Colonic mucosa (tissue), 4 donors: ENCODE data around the gene LTBP2. TPM values are rescaled to one million over a fixed set of nuclear protein-coding genes. Genes with fewer than 3 reads are reported as not detected.

Source experiments
- DNase-seq: peaks from one replicate; pipeline ENCODE4 v3.0.0-alpha.2; 2020
- H3K27ac ChIP-seq: fragments of 200-600 bp; one replicate; pipeline ENCODE4 v1.8.0; 2021
- H3K27me3 ChIP-seq: fragments of 200-600 bp; one replicate; pipeline ENCODE4 v1.8.0; 2021
- H3K36me3 ChIP-seq: fragments of 200-600 bp; one replicate; pipeline ENCODE4 v1.8.0; 2021
- H3K4me1 ChIP-seq: fragments of 200-600 bp; one replicate; pipeline ENCODE4 v1.8.0; 2021; ENCODE audit warnings: mild to moderate bottlenecking
- H3K4me3 ChIP-seq: fragments of 200-600 bp; one replicate; pipeline ENCODE4 v1.8.0; 2021
- H3K9ac ChIP-seq, 2 donors: one replicate each; pipeline ENCODE4 v1.7.0; 2013; ENCODE audit warnings: control low read depth in 2 of 2, low read depth in 2 of 2, low read length in 2 of 2
- H3K9me3 ChIP-seq: fragments of 200-600 bp; one replicate; pipeline ENCODE4 v1.8.0; 2021
- CTCF ChIP-seq: fragments of 200-600 bp; IDR thresholded peaks from one replicate; pipeline ENCODE4 v1.8.0; 2022; ENCODE audit warnings: antibody characterized with exemption, mild to moderate bottlenecking
- intact Hi-C: fragments of 100-400 bp; cut with DNase I; formaldehyde crosslinking; loops from one replicate; pipeline ENCODE4 v1.14.1; 2022
- total RNA-seq, 2 donors: library from RNA; stranded (reverse); fragmentation: NEBNext Ultra II Directional in 1 of 2; extraction: Animal tissue kit (Norgen Biotek cat#: 25700) in 1 of 2; gene quantifications; one replicate each; pipeline ENCODE4 v1.2.1, GENCODE V29; 2021
- donor health status: healthy.
- donor health status: DM: no; HTN: no; CAD: no.
- donor health status: DM: no; HTN: no; CAD: no.

LTBP2 gene
- total RNA-seq = 1 to 10 TPM; 1.9 to 3.7 TPM

DNA sequence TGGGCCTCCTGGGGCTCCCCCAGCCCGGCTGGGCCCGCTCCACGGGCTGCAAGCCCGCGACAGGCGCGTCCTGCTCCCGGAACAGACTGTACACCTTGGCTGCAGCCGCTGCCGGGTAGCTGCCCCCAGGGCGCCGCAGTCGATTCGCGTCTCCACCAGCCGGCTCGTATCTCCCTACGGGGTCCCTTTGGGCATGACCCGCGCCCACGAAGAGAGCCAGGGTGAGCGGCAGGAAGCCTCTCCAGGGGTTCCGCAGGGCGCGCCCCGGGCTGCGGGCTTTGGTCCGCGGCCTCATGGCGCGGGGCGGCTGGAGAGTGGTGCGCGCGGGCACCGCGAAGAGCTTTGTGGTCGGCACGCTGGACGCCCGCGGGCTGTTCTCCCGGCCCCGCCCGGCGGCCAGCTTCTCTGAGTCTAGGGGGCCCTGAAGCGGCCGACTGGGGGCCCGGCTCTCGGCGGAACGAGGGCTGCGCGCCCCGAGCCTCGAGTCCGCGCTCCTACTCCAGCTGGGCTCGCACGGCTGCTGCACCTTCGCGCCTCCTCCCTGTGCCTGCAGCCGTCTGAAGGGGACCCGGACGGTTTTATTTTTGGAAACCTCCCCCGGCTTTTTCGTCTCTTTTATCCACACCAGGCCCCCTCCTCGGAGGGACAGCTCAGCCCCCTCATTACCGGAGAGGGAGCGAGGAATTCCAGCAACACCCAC lies at the start of gene LTBP2:
LTBP2 (minus strand) TSS at position 588 of the 700 bp plus-strand sequence; CDS start at position 295, 293 bp downstream.
- Histone ChIP-seq H3K27ac (peak within 1 kb of the TSS; percentile 24), H3K4me1 (peaks cover 5% of the 10 kb centered on the region), H3K9me3 (no peaks in the 10 kb centered on the region), H3K4me3 (peak within 1 kb of the TSS; percentile 65), H3K36me3 (no peaks in the 10 kb centered on the region), H3K9ac (peak within 1 kb of the TSS in 1 of 2 donors; percentile 66), H3K27me3 (peaks cover 16% of the 10 kb centered on the region)
- intact Hi-C loops = loop anchor here (2.0 to 5.0 kb wide), 2 partner anchors 109 to 249 kb away; no protein-coding TSS in a partner anchor
- DNase-seq = no peak
- TF ChIP-seq CTCF = no peak

- no peak for TF ChIP-seq CTCF
- Histone ChIP-seq H3K4me3 (no peak overlapping the region), H3K4me1 (no peaks in the 10 kb centered on the region), H3K9ac (no peak overlapping the region), H3K27ac (no peak overlapping the region), H3K9me3 (no peaks in the 10 kb centered on the region), H3K27me3 (no peaks in the 10 kb centered on the region), H3K36me3 (peaks cover 5% of the 10 kb centered on the region)
- intact Hi-C loops = no loop called here
- no peak for DNase-seq
Observed at GRCh38 chr14:74660863-74661262, 48.8 kb upstream of the LTBP2 start.

DNA sequence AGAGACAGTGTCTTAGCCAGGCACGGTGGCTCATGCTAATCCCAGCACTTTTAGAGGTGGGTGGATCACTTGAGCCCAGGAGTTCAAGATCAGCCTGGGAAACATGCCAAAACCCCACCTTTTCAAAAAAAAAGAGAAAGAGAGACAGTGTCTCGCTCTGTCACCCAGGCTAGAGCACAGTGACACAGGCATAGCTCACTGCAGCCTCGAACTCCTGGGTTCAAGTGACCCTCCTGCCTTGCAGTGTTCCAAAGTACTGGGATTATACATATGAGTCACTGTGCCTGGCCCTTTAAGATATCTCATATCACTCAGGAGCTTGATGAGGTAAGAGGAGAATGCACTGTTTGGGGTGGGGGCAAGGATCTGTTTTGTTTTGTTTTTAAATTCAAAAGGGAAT lies 48.1 kb upstream of the LTBP2 start:
- no peak for DNase-seq
- Histone ChIP-seq H3K27ac (no peak overlapping the region), H3K4me3 (no peak overlapping the region), H3K9me3 (no peaks in the 10 kb centered on the region), H3K27me3 (no peaks in the 10 kb centered on the region), H3K4me1 (no peaks in the 10 kb centered on the region), H3K9ac (no peak overlapping the region), H3K36me3 (peaks cover 5% of the 10 kb centered on the region)
- intact Hi-C loops = no loop called here
- TF ChIP-seq CTCF = no peak

GRCh38 chr14:74658535-74659131 lies 46.6 kb upstream of the LTBP2 start:
- H3K36me3 ChIP-seq = peaks cover 5% of the 10 kb centered on the region
- intact Hi-C loops = no loop called here
- no peak for TF ChIP-seq CTCF
- H3K4me3 ChIP-seq = no peak overlapping the region
- no peaks in the 10 kb centered on the region for H3K27me3 ChIP-seq
- no peak overlapping the region for H3K27ac ChIP-seq
- H3K9ac ChIP-seq = no peak overlapping the region
- no peaks in the 10 kb centered on the region for H3K4me1 ChIP-seq
- no peak for DNase-seq
- H3K9me3 ChIP-seq = no peaks in the 10 kb centered on the region

GRCh38 chr14:74656964-74657363 lies 44.9 kb upstream of the LTBP2 start:
- H3K36me3 ChIP-seq = no peaks in the 10 kb centered on the region
- no peaks in the 10 kb centered on the region for H3K27me3 ChIP-seq
- DNase-seq = no peak
- no peak overlapping the region for H3K4me3 ChIP-seq
- no peaks in the 10 kb centered on the region for H3K4me1 ChIP-seq
- no peaks in the 10 kb centered on the region for H3K9me3 ChIP-seq
- no peak overlapping the region for H3K27ac ChIP-seq
- no peak overlapping the region for H3K9ac ChIP-seq
- no peak for TF ChIP-seq CTCF
- intact Hi-C loops = no loop called here
